NOMO-1 treated with dmso at 0.1 percent for 144 hours (cell line): ENCODE results near the gene CCN2.
A peak's percentile ranks its signal among the peaks of the same experiment; 100 is the strongest.

Experiments
- DNase-seq: peaks from one replicate; lab custom pipeline; 2025; ENCODE audit not compliant: unreplicated experiment; lab: John Stamatoyannopoulos, UW

The CCN2 gene

DNA sequence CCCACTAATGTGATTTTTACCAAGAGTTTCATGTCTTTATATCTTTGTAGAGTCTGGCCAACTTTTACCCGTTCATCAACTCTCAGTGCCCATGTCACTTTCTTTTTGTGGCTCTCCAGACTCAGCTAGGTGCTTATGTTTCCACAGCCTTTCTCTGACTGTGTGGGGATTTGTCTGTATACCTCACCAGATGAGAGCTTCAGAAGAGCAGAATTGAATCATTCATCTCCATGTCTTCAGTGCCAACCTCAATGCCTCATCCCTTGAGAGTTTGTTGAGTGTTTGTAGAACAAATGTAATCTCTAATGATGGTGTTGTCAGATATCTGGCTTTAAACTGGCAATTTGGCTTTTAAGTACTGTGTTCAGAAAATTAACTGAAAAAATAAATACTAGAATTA, 16.8 kb upstream of the CCN2 start:
- DNase-seq = no peak

- DNase-seq = peak; percentile 81
These were observed 15.3 kb upstream of the CCN2 start for GRCh38 chr6:131966443-131966842.

GRCh38 chr6:131963063-131963462, 11.9 kb upstream of the CCN2 start:
- no peak for DNase-seq

GRCh38 chr6:131960371-131961133, 9.4 kb upstream of the CCN2 start:
- DNase-seq = no peak

DNA sequence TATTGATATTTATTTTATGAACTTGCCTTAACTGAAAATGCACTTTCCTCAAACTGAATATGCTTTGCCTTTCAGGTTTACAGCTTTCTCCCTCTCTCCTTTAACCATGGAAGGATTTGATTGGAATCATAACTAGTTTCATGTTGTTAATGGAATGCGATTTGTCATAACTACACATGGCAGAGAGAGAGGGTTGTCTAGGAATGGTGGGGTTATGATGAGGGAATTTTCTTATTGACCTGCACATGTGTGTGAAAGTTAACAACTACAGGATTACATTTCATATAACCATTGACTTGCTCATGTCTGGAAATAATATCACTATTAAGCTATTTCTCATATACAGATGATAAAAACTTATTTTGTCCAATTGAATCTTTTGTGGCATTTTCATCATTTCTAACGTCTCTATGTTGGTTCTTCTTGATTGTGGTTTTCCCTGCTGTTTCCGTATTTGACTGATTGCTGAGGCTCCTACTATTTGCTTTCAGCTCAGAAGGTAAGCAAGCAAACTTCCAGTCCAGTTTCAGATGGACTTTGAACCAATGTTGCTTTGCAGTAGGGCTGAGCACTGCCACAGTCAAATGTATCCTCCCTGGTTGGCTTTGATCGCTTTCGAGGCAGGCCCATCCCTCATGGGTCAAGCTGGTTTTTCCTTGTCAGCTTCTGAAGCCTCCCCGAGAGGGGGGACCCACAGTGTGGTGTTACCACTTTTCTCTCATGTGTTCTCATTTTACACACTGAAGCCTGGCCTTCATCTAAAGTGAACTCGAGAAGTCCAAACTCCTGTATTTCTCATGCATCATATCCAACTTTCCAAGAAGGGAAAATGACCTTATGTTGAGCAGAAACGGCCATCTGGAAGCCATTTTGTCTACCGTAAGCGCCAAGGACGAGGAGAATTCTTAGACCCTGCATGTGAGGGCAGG, 7.6 kb upstream of the CCN2 start:
- DNase-seq = no peak

GRCh38 chr6:131958095-131958494, 6.9 kb upstream of the CCN2 start:
- DNase-seq = no peak

DNA sequence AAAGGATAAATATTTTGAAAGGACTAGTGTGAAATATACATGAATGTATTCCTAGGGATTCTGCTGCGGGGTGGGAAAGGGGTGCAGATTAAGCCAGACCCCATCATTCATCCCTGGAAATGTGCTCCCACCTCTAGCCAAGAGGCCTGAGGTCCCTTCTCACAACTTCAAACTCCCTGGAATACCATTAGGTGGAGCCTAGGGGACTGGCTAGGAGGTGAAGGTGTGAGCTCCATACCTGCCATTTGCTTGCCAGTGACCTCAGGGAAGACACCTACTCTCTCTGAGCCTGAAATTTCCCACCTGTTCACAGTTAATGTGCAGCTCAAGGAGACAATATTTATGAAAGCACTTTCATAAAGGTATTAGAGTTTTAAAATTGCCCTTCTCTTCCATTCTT, 4.7 kb upstream of the CCN2 start:
- no peak for DNase-seq

GRCh38 chr6:131955192-131955591, 4.0 kb upstream of the CCN2 start:
- DNase-seq = no peak

- DNase-seq = peak; percentile 23
These were observed 3.6 kb upstream of the CCN2 start for GRCh38 chr6:131954775-131955107.

DNA sequence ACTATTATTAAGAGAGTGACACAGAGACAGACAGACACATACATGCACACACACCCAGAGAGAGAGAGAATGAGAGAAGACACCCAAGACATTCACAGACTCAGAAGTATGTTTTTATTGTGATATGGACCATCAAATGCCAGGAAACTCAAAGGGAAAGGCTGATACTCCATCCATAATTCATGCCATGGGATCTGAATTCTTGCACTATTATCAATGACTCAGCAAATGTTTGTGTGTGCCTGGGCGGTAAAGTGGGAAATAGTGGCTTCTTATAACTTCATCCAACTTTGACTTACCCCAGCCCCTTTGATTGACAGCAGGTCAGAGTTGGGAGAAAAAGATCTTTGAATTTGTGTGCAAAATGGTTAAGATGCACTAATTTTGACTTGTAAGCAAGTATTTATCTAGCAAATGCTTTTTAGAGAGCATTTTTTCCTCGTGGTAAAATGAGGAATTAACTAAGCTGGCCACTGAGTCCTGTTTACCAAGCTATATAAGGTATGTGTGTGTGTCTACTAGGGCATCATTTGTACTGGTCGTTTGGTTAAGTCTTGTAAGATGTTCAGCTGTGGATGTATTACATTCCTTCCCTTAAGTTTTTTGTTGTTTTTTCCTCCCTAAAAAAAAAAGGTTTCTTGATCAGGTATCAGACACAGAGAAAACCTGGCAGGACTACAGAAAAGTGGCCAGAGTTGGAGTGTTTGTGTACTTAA, 3.0 kb upstream of the CCN2 start:
- DNase-seq = no peak

DNA sequence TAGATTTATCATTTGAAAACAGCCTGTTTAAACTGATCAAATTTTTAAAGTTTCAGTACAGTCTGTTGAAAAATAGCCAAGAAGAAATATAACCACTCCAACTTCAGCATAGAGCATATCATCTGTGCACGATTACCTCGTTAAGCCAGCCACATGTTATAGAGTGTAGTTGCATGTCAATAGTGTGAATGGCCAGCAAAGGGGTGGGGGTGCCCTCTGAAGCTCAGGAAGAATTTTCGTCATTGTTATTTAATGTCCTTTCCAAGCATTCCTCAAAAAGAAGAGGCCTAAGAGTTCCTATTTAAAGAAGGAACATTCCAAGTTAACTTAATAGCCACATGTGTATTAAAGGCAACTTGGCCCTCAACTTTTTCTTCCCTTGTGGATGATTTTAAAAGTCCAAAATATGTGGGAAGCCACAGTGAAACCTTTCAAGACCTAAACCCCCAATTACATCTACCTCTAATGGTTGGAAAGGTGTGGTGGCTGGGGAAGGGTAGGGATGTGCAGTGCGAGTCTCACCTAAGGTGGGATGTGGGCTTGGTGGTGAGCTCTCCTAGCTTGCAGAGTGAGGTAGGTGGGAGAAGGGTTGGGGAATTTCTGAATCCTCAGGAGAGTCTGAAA, 1.8 kb upstream of the CCN2 start:
- no peak for DNase-seq

DNA sequence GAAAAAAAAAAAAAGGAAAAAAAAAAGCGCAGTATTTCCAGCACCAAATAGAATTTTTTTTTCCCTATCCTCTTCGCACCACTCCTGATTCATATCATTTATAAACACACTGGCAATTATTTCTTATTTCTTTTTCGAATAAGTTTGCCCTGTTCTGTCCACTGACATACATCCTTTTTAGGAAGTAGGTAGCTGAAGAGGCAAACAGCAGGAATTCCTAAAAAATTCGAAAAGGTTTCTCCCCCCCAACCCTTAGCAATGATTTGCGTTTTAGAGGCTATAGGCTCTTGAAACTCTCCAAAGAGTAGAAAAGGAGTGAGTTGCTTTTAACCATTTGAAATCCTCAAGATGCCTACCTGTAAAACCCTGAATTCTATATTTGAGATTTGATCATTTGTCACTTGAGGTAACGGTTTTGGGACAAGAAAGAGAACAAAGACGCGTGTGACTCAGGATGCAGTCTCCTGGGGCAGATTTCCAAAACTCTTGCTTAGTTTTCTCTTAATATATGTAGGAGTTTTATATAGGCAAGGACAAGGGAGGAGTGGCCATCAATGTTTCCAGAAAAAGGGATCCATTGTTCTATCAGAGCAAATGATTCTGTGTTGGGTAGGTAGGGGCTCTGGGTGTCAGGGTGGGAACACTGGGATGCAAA, 531 bp upstream of the CCN2 start:
- no peak for DNase-seq

DNA sequence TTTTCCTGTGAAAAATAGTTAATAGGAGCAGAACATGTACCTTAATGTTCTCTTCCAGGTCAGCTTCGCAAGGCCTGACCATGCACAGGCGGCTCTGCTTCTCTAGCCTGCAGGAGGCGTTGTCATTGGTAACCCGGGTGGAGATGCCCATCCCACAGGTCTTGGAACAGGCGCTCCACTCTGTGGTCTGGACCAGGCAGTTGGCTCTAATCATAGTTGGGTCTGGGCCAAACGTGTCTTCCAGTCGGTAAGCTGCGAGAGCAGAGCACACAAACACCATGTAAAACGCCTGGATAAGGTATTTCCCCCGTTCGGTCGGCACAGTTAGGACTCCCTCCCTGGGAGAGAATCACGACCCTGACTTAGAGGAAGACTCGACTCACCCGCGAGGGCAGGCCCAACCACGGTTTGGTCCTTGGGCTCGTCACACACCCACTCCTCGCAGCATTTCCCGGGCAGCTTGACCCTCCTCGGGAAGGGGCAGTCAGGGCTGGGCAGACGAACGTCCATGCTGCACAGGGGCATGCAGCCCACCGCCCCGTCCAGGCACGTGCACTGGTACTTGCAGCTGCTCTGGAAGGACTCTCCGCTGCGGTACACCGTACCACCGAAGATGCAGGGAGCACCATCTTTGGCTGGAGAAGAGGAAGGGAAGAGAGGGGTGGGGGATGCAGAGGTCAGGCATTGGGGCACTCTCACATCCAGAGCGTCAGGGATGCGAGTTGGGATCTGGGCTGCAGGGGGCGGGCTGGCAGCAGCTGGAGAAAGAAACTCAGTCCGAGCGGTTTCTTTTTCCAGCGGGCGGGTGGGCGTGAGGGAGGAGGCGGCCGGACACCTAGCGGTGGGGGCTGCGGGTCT, 1.0 kb downstream of the CCN2 start:
- DNase-seq = peak; percentile 38

DNA sequence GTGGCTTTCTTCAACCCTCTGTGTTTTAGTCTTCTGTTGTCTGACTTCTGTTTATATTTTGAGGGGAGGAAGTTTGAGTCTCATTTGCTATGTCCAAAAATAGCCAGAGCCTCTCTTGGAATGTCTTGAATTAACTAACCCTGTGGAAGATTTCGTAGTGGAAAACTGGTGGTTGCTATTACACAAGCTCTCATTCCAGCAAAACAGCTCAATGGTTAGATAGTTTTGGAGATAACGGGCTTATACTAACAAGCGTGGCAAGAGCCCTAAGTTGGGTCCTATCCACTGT, 1.6 kb downstream of the CCN2 start:
- DNase-seq = no peak

GRCh38 chr6:131948692-131949619, 2.2 kb downstream of the CCN2 start:
- no peak for DNase-seq

DNA sequence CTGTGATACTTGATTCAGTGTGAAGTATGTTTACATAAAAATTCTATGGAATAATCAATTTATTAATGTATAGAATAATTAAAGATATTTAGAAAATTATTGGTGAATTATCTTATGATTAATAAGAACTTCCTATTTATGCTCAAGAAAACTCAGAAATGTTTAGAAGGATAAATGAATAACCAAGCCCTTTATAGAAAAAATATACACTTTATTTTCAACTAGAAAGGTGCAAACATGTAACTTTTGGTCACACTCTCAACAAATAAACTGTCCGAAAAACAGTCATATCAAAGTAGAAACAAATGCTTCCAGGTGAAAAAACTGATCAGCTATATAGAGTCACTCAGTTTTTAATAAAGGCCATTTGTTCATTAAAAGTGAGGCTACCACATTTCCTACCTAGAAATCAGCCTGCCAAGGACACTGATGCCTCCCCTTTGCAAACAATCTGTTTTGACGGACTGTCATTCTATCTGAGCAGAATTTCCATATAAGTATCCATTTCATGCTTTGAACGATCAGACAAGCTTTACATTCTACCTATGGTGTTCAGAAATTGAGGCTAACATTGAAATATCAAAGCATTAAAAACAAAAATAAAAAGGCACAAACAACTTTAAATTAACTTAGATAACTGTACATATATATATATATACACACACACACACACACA, 3.0 kb downstream of the CCN2 start:
- DNase-seq = no peak

- DNase-seq = no peak
These were observed 3.9 kb downstream of the CCN2 start for GRCh38 chr6:131946992-131947955.
